GM23338 (cell line): ENCODE data around the gene RENBP. TPM values are rescaled to one million over a fixed set of nuclear protein-coding genes. Genes with fewer than 3 reads are reported as not detected.
A peak's percentile ranks its signal among the peaks of the same experiment; 100 is the strongest.
"Not testable (repeated sequence)": the region's sequence is repeated elsewhere in the genome, so short reads cannot be mapped to it uniquely, and the experiment has no call there.

Experiments used
- ATAC-seq: fragments of 200-7000 bp; cut with Tn5 transposase; 3 replicates; pipeline ENCODE4 v1.9.1; 2020
- DNase-seq: peaks from one replicate; pipeline ENCODE4 v3.0.0-alpha.2; 2015; ENCODE audit warnings: low spot score
- H2AFZ ChIP-seq: fragments of 200-600 bp; sonication (generic); 2 replicates; pipeline ENCODE4 v1.8.0; 2016; ENCODE audit warnings: antibody characterized with exemption, mild to moderate bottlenecking, moderate library complexity
- H3F3A ChIP-seq: fragments of 200-600 bp; sonication (generic); replicated peaks from 2 replicates; pipeline ENCODE4 v1.8.0; 2017; ENCODE audit warnings: antibody characterized with exemption, mixed run types, low read depth
- H3K27ac ChIP-seq: fragments of 200-600 bp; sonication (generic); 2 replicates; pipeline ENCODE4 v1.6.1; 2016; ENCODE audit warnings: low read depth
- H3K27me3 ChIP-seq: fragments of 200-600 bp; sonication (generic); 2 replicates; pipeline ENCODE4 v1.8.0; 2016; ENCODE audit warnings: mild to moderate bottlenecking, mixed run types, moderate library complexity; ENCODE audit not compliant: insufficient read depth
- H3K36me3 ChIP-seq: fragments of 200-600 bp; sonication (generic); 2 replicates; pipeline ENCODE4 v1.8.0; 2016; ENCODE audit warnings: mild to moderate bottlenecking; ENCODE audit not compliant: insufficient read depth
- H3K4me1 ChIP-seq: fragments of 200-600 bp; sonication (generic); 2 replicates; pipeline ENCODE4 v1.8.0; 2016; ENCODE audit warnings: mild to moderate bottlenecking, moderate library complexity; ENCODE audit not compliant: insufficient read depth
- H3K4me2 ChIP-seq: fragments of 200-600 bp; sonication (generic); 2 replicates; pipeline ENCODE4 v1.7.1; 2017; ENCODE audit warnings: mixed run types
- H3K4me3 ChIP-seq: fragments of 200-600 bp; sonication (generic); 2 replicates; pipeline ENCODE4 v1.6.1; 2016; ENCODE audit warnings: mixed run types
- H3K79me2 ChIP-seq: fragments of 200-600 bp; sonication (generic); replicated peaks from 2 replicates; pipeline ENCODE4 v1.8.0; 2017; ENCODE audit warnings: mild to moderate bottlenecking; ENCODE audit not compliant: insufficient read depth
- H3K9me2 ChIP-seq: fragments of 200-600 bp; sonication (generic); 2 replicates; pipeline ENCODE4 v1.8.0; 2017; ENCODE audit not compliant: insufficient read depth
- H4K20me1 ChIP-seq: fragments of 200-600 bp; sonication (generic); replicated peaks from 2 replicates; pipeline ENCODE4 v1.8.0; 2017; ENCODE audit warnings: mild to moderate bottlenecking; ENCODE audit not compliant: insufficient read depth
- H3K27ac Mint-ChIP-seq: 2 replicates; pipeline ENCODE4 v1.8.0; 2020; ENCODE audit warnings: inconsistent platforms, mild to moderate bottlenecking, moderate library complexity, mixed read lengths
- H3K27me3 Mint-ChIP-seq: 3 replicates; pipeline ENCODE4 v1.8.0; 2022; ENCODE audit warnings: low read depth, mild to moderate bottlenecking, moderate library complexity, mixed read lengths, inconsistent platforms; ENCODE audit not compliant: insufficient read depth, poor library complexity
- H3K36me3 Mint-ChIP-seq: 3 replicates; pipeline ENCODE4 v1.8.0; 2021; ENCODE audit warnings: low read depth, mild to moderate bottlenecking, inconsistent platforms, moderate library complexity, mixed read lengths
- H3K4me1 Mint-ChIP-seq: 3 replicates; pipeline ENCODE4 v1.8.0; 2020; ENCODE audit warnings: mild to moderate bottlenecking, inconsistent platforms, mixed read lengths
- H3K4me3 Mint-ChIP-seq: 3 replicates; pipeline ENCODE4 v1.8.0; 2021; ENCODE audit warnings: moderate library complexity, mild to moderate bottlenecking, inconsistent platforms, mixed read lengths
- H3K9me3 Mint-ChIP-seq: 3 replicates; pipeline ENCODE4 v1.8.0; 2020; ENCODE audit warnings: moderate library complexity, mild to moderate bottlenecking, inconsistent platforms, mixed read lengths
- CREB1 ChIP-seq: fragments of 250-450 bp; sonication (Bioruptor Pico); IDR thresholded peaks from 2 replicates; pipeline ENCODE4 v1.5.0; 2020; ENCODE audit warnings: low read depth, mild to moderate bottlenecking, moderate library complexity
- ETS1 ChIP-seq: IDR thresholded peaks from 2 replicates; pipeline ENCODE4 v1.6.1; 2016; ENCODE audit warnings: antibody characterized with exemption
- EZH2 ChIP-seq: fragments of 200-600 bp; sonication (generic); IDR thresholded peaks from one replicate; pipeline ENCODE4 v1.8.0; 2017; ENCODE audit warnings: antibody characterized with exemption, mild to moderate bottlenecking, low read depth; ENCODE audit not compliant: unreplicated experiment
- EZH2phosphoT487 ChIP-seq: fragments of 200-600 bp; sonication (generic); IDR thresholded peaks from one replicate; pipeline ENCODE4 v1.8.1; 2018; ENCODE audit warnings: antibody characterized with exemption; ENCODE audit not compliant: unreplicated experiment
- JUNB ChIP-seq: IDR thresholded peaks from one replicate; pipeline ENCODE4 v1.6.1; 2016; ENCODE audit warnings: antibody characterized with exemption; ENCODE audit not compliant: unreplicated experiment
- REST ChIP-seq: IDR thresholded peaks from one replicate; pipeline ENCODE4 v1.6.1; 2018; ENCODE audit warnings: antibody characterized with exemption; ENCODE audit not compliant: unreplicated experiment
- ZNF114 ChIP-seq: fragments of 250-450 bp; sonication (Bioruptor Pico); IDR thresholded peaks from 2 replicates; pipeline ENCODE4 v1.5.0; 2020; ENCODE audit warnings: mild to moderate bottlenecking, moderate library complexity
- ZNF331 ChIP-seq: fragments of 250-450 bp; sonication (Bioruptor Pico); IDR thresholded peaks from 2 replicates; pipeline ENCODE4 v1.5.0; 2020; ENCODE audit warnings: low read depth, mild to moderate bottlenecking, moderate library complexity
- polyA plus RNA-seq: library from polyadenylated mRNA; unstranded; fragments of >200 nt; fragmentation: Nextera tagmentation; extraction: Ambion mirVana; gene quantifications from 2 replicates; pipeline ENCODE4 v1.2.1, GENCODE V29; 2016
- total RNA-seq: library from RNA; depleted of rRNA; stranded (reverse); fragments of >200 nt; shearing (Covaris generic); gene quantifications from 2 replicates; pipeline ENCODE4 v1.2.3, GENCODE V29; 2014

Gene RENBP
- total and polyA plus RNA-seq, 2 experiments from 2014 or later, result 2.0 to 10.3 TPM

- not testable (repeated sequence) for H3K4me2 ChIP-seq, H3K36me3 Mint-ChIP-seq, ATAC-seq, H3K27me3 ChIP-seq, H3K27ac Mint-ChIP-seq, H3K4me3 Mint-ChIP-seq, H3K79me2 ChIP-seq, H4K20me1 ChIP-seq, H3K4me1 ChIP-seq, H3F3A ChIP-seq, H2AFZ ChIP-seq, H3K36me3 ChIP-seq, H3K9me2 ChIP-seq, DNase-seq, H3K4me3 ChIP-seq, H3K27ac ChIP-seq, H3K9me3 Mint-ChIP-seq, H3K4me1 Mint-ChIP-seq, H3K27me3 Mint-ChIP-seq
Measured at GRCh38 chrX:153980394-153980793, 36.0 kb upstream of the RENBP start.

- no peaks in the 10 kb centered on the region; the same call in 2 of the 3 replicates for H3K36me3 Mint-ChIP-seq
- no peak overlapping the region; the same call in 2 of the 3 replicates for H3K4me3 Mint-ChIP-seq
- no peak overlapping the region for H3K27ac Mint-ChIP-seq
- H3K9me2 ChIP-seq, result no peaks in the 10 kb centered on the region
- H3K4me1 Mint-ChIP-seq, result peaks cover 14% of the 10 kb centered on the region; the same call in 2 of the 3 replicates
- no peak overlapping the region for H3K4me3 ChIP-seq
- H3K27me3 ChIP-seq, result no peaks in the 10 kb centered on the region
- H3K79me2 ChIP-seq, result peaks cover 7% of the 10 kb centered on the region
- H3K4me2 ChIP-seq, result no peak overlapping the region
- DNase-seq, result no peak
- H3F3A ChIP-seq, result 0 out of 2 replicates have a peak, but pooled peaks cover 4% of the 10 kb centered on the region
- H3K27ac ChIP-seq, result no peak overlapping the region
- no peaks in the 10 kb centered on the region for H3K4me1 ChIP-seq
- ATAC-seq, result no peak
- peaks cover 2% of the 10 kb centered on the region for H3K27me3 Mint-ChIP-seq
- H3K9me3 Mint-ChIP-seq, result no peaks in the 10 kb centered on the region; the same call in 2 of the 3 replicates
- H2AFZ ChIP-seq, result no peak overlapping the region
- no peaks in the 10 kb centered on the region for H4K20me1 ChIP-seq
- TF ChIP-seq CREB1 (CRISPR knock-in tag) (no peak), REST (no peak), EZH2 (no peak), JUNB (no peak)
- H3K36me3 ChIP-seq, result no peaks in the 10 kb centered on the region
Measured at GRCh38 chrX:153974726-153975286, 30.4 kb upstream of the RENBP start.

GRCh38 chrX:153974003-153974725 lies 29.7 kb upstream of the RENBP start:
- Mint-ChIP-seq H3K27me3 (peaks cover 2% of the 10 kb centered on the region), H3K4me1 (peaks cover 14% of the 10 kb centered on the region; the same call in 2 of the 3 replicates), H3K9me3 (no peaks in the 10 kb centered on the region; the same call in 2 of the 3 replicates), H3K36me3 (peaks cover 4% of the 10 kb centered on the region; the same call in 2 of the 3 replicates), H3K27ac (peak overlapping the region; percentile 52; the same call in 1 of the 2 replicates), H3K4me3 (peak overlapping the region; percentile 88)
- no peak for ATAC-seq
- no peaks in the 10 kb centered on the region for H3K9me2 ChIP-seq
- no peaks in the 10 kb centered on the region for H4K20me1 ChIP-seq
- no peak overlapping the region for H3K4me3 ChIP-seq
- peaks cover 14% of the 10 kb centered on the region for H3K79me2 ChIP-seq
- no peaks in the 10 kb centered on the region for H3K4me1 ChIP-seq
- DNase-seq, result no peak
- H3K36me3 ChIP-seq, result no peaks in the 10 kb centered on the region
- H3K4me2 ChIP-seq, result no peak overlapping the region
- H3K27me3 ChIP-seq, result no peaks in the 10 kb centered on the region
- H2AFZ ChIP-seq, result no peak overlapping the region
- H3F3A ChIP-seq, result 0 out of 2 replicates have a peak, but pooled peaks cover 4% of the 10 kb centered on the region
- no peak overlapping the region; the same call in 1 of the 2 replicates for H3K27ac ChIP-seq
- no peak for TF ChIP-seq ETS1
- no peak for TF ChIP-seq JUNB
- no peak for TF ChIP-seq REST
- no peak for TF ChIP-seq EZH2phosphoT487
- no peak for TF ChIP-seq ZNF114 (CRISPR knock-in tag)
- TF ChIP-seq ZNF331 (CRISPR knock-in tag), result no peak
